Smooth muscle cell (in vitro differentiated cells): ENCODE measurements around the gene PADI1. TPM values are rescaled to one million over a fixed set of nuclear protein-coding genes. Genes with fewer than 3 reads are reported as not detected.

Experiments used
- DNase-seq: peaks from one replicate; lab custom pipeline; 2025; ENCODE audit not compliant: unreplicated experiment; lab: John Stamatoyannopoulos, UW
- H2AFZ ChIP-seq: fragments of 200-600 bp; sonication (generic); 2 replicates; pipeline ENCODE4 v1.6.0; 2016; ENCODE audit warnings: antibody characterized with exemption, low read depth, mild to moderate bottlenecking
- H3F3A ChIP-seq: fragments of 200-600 bp; sonication (generic); 2 replicates; pipeline ENCODE4 v1.6.0; 2017; ENCODE audit warnings: antibody characterized with exemption, low read depth
- H3K27ac ChIP-seq: fragments of 200-600 bp; sonication (generic); 2 replicates; pipeline ENCODE4 v1.5.1; 2016; ENCODE audit warnings: low read depth, mild to moderate bottlenecking
- H3K27me3 ChIP-seq: fragments of 200-600 bp; sonication (generic); 2 replicates; pipeline ENCODE4 v1.6.1; 2016; ENCODE audit warnings: low read depth, mild to moderate bottlenecking
- H3K36me3 ChIP-seq: fragments of 200-600 bp; sonication (generic); 2 replicates; pipeline ENCODE4 v1.5.1; 2016; ENCODE audit warnings: low read depth
- H3K4me1 ChIP-seq: fragments of 200-600 bp; sonication (generic); 2 replicates; pipeline ENCODE4 v1.5.1; 2016; ENCODE audit warnings: low read depth
- H3K4me2 ChIP-seq: fragments of 200-600 bp; sonication (generic); 2 replicates; pipeline ENCODE4 v1.6.0; 2016; ENCODE audit warnings: mild to moderate bottlenecking
- H3K4me3 ChIP-seq: fragments of 200-600 bp; sonication (generic); 2 replicates; pipeline ENCODE4 v1.5.1; 2016; ENCODE audit warnings: mild to moderate bottlenecking
- H3K79me2 ChIP-seq: fragments of 200-600 bp; sonication (generic); 2 replicates; pipeline ENCODE4 v1.6.0; 2016; ENCODE audit warnings: low read depth, mild to moderate bottlenecking
- H3K9ac ChIP-seq: fragments of 200-600 bp; sonication (generic); 2 replicates; pipeline ENCODE4 v1.6.0; 2016; ENCODE audit warnings: low read depth
- H3K9me3 ChIP-seq: fragments of 200-600 bp; sonication (generic); replicated peaks from 2 replicates; pipeline ENCODE4 v1.5.1; 2016; ENCODE audit warnings: low read depth
- H4K20me1 ChIP-seq: fragments of 200-600 bp; sonication (generic); 2 replicates; pipeline ENCODE4 v1.6.0; 2016; ENCODE audit warnings: low read depth
- WGBS: methylation state at CpG from one replicate; pipeline ENCODE4 v1.1.7; 2016; ENCODE audit warnings: low lambda C conversion rate; 5-methylcytosine and 5-hydroxymethylcytosine counted together
- polyA plus RNA-seq: library from polyadenylated mRNA; unstranded; fragments of >200 nt; fragmentation: Nextera tagmentation; extraction: Ambion mirVana; gene quantifications from 2 replicates; pipeline ENCODE4 v1.2.1, GENCODE V29; 2016
- total RNA-seq: library from RNA; depleted of rRNA; stranded (reverse); fragments of >200 nt; gene quantifications from 2 replicates; pipeline ENCODE4 v1.2.3, GENCODE V29; 2014
- TF ChIP-seq, protein P1 (sequence below): fragments of 200-600 bp; sonication (generic); IDR thresholded peaks from 2 replicates; pipeline ENCODE4 v1.5.1; 2017; ENCODE audit warnings: borderline replicate concordance, mild to moderate bottlenecking, antibody characterized with exemption; ENCODE audit not compliant: insufficient read depth, poor library complexity, severe bottlenecking

PADI1 gene
- total and polyA plus RNA-seq, 2 experiments from 2014 or later = 1.7 TPM; not detected in 1

DNA sequence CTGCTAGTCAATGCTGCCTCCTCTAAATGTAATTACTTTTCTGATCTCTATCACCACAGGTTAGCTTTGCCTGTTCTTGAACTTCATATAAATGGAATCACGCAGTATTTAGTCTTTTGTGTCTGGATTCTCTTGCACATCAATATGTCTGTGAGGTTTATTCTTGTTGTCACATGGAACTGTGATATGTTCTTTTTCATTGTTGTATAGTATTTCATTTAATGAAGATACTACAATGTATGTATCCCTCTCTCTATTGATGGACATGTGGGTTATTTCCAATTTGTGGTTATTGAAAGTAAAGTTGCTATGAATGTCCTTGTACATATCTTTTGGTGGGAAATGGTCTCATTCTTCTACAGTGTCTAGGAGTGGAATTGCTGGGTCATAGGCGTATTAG lies 16.7 kb upstream of the PADI1 start:
- peaks cover 8% of the 10 kb centered on the region for H3K4me1 ChIP-seq
- no peak overlapping the region for H3K4me2 ChIP-seq
- H3K36me3 ChIP-seq = no peaks in the 10 kb centered on the region
- no peaks in the 10 kb centered on the region for H3F3A ChIP-seq
- 92% methylated on average over 2 of the region's 2 CpGs for WGBS
- H3K4me3 ChIP-seq = no peak overlapping the region
- TF ChIP-seq, protein P1, sequence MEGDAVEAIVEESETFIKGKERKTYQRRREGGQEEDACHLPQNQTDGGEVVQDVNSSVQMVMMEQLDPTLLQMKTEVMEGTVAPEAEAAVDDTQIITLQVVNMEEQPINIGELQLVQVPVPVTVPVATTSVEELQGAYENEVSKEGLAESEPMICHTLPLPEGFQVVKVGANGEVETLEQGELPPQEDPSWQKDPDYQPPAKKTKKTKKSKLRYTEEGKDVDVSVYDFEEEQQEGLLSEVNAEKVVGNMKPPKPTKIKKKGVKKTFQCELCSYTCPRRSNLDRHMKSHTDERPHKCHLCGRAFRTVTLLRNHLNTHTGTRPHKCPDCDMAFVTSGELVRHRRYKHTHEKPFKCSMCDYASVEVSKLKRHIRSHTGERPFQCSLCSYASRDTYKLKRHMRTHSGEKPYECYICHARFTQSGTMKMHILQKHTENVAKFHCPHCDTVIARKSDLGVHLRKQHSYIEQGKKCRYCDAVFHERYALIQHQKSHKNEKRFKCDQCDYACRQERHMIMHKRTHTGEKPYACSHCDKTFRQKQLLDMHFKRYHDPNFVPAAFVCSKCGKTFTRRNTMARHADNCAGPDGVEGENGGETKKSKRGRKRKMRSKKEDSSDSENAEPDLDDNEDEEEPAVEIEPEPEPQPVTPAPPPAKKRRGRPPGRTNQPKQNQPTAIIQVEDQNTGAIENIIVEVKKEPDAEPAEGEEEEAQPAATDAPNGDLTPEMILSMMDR = no peak
- DNase-seq = no peak
- no peaks in the 10 kb centered on the region for H3K27me3 ChIP-seq
- no peak overlapping the region for H3K9ac ChIP-seq
- H3K27ac ChIP-seq = no peak overlapping the region
- H2AFZ ChIP-seq = no peak overlapping the region
- H4K20me1 ChIP-seq = no peaks in the 10 kb centered on the region
- no peaks in the 10 kb centered on the region for H3K9me3 ChIP-seq
- H3K79me2 ChIP-seq = no peaks in the 10 kb centered on the region

DNA sequence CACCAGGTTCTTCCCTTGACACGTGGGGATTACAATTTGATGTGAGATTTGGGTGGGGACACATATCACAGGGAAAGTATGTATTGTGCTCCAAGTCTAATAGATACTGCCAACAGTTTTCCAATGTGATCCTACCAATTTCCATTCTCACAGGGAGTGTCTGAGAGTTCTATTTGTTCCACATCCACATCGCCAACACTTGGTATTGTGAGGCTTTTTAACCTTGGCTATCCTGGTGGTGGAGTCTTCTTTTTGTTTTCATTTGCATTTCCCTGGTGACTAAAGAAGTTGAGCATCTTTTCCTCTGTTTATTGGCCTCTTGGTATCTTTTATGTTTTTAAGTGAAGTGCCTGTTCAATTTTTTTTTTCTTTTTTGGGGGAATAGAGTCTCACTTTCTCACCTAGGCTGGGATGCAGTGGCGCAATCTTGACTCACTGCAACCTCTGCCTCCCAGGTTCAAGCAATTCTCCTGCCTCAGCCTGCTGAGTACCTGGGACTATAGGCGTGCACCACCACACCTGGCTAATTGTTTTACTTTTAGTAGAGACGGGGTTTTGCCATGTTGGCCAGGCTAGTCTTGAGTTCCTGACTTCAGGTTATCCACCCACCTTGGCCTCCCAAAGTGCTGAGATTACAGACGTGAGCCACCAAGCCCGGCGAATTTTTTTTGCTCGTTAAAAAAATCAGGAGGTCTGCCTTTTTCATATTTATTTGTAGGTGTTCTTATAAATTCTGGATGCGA lies 15.9 kb upstream of the PADI1 start:
- H3K79me2 ChIP-seq = no peaks in the 10 kb centered on the region
- TF ChIP-seq, protein P1 = no peak
- no peaks in the 10 kb centered on the region for H3K9me3 ChIP-seq
- no peak overlapping the region for H2AFZ ChIP-seq
- peak overlapping the region; percentile 66 for H3K27ac ChIP-seq
- no peak for DNase-seq
- no peaks in the 10 kb centered on the region for H3K27me3 ChIP-seq
- no peaks in the 10 kb centered on the region for H4K20me1 ChIP-seq
- peaks cover 8% of the 10 kb centered on the region for H3K4me1 ChIP-seq
- H3F3A ChIP-seq = no peaks in the 10 kb centered on the region
- no peak overlapping the region for H3K9ac ChIP-seq
- no peak overlapping the region for H3K4me3 ChIP-seq
- 92% methylated on average over 10 of the region's 10 CpGs for WGBS
- H3K36me3 ChIP-seq = no peaks in the 10 kb centered on the region
- peak overlapping the region; percentile 40 for H3K4me2 ChIP-seq

DNA sequence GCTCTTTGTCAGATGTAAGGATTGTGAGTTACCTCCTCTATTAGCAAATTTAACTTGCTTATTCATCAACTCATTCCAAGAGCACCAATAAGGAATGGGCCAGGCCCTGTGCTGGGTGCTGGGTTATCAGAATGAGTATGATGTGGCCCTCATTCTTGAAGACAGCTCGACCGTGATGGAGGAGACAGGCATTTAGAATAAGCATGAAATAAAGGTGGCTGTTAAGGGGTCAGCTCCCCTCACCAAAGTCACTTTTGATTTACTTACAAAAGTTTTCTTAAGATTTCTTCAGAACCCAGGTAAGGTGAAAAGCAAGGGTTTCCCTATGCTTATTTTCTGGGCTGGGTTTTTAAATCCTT lies 15.3 kb upstream of the PADI1 start:
- WGBS = 75% methylated on average over 2 of the region's 2 CpGs
- no peaks in the 10 kb centered on the region for H3K36me3 ChIP-seq
- no peak for DNase-seq
- H3K4me1 ChIP-seq = peaks cover 8% of the 10 kb centered on the region
- TF ChIP-seq, protein P1 = no peak
- no peaks in the 10 kb centered on the region for H3K27me3 ChIP-seq
- no peaks in the 10 kb centered on the region for H3K79me2 ChIP-seq
- H3K27ac ChIP-seq = peak overlapping the region; percentile 66
- no peaks in the 10 kb centered on the region for H3K9me3 ChIP-seq
- no peaks in the 10 kb centered on the region for H4K20me1 ChIP-seq
- no peak overlapping the region for H3K4me3 ChIP-seq
- H3K4me2 ChIP-seq = peak overlapping the region; percentile 40
- no peak overlapping the region for H3K9ac ChIP-seq
- H3F3A ChIP-seq = no peaks in the 10 kb centered on the region
- no peak overlapping the region for H2AFZ ChIP-seq
